HG03571 (cell line): ENCODE results near the gene FTH1.

Experiments used
- ATAC-seq: cut with Tn5 transposase; IDR thresholded peaks from one replicate; pipeline ENCODE4 v1.9.1; 2021; ENCODE audit not compliant: unreplicated experiment

Gene FTH1

GRCh38 chr11:61949169-61950034, 18.0 kb downstream of the FTH1 start:
- ATAC-seq = no peak

GRCh38 chr11:61948505-61948904, 18.9 kb downstream of the FTH1 start:
- ATAC-seq = no peak

GRCh38 chr11:61947486-61948210, 19.8 kb downstream of the FTH1 start:
- ATAC-seq = no peak

GRCh38 chr11:61946894-61947293, 20.5 kb downstream of the FTH1 start:
- ATAC-seq = no peak

- no peak for ATAC-seq
Measured at GRCh38 chr11:61945191-61945590, 22.2 kb downstream of the FTH1 start.

GRCh38 chr11:61940466-61940865, 27.0 kb downstream of the FTH1 start:
- ATAC-seq = no peak

- no peak for ATAC-seq
Measured at GRCh38 chr11:61935861-61936260, 31.6 kb downstream of the FTH1 start.

- ATAC-seq = no peak
Measured at GRCh38 chr11:61930933-61931332, 36.5 kb downstream of the FTH1 start.

- no peak for ATAC-seq
Measured at GRCh38 chr11:61928606-61929005, 38.8 kb downstream of the FTH1 start.

GRCh38 chr11:61927501-61927900, 39.9 kb downstream of the FTH1 start:
- no peak for ATAC-seq

- no peak for ATAC-seq
Measured at GRCh38 chr11:61926235-61926634, 41.2 kb downstream of the FTH1 start.

- no peak for ATAC-seq
Measured at GRCh38 chr11:61925736-61926135, 41.7 kb downstream of the FTH1 start.

- no peak for ATAC-seq
Measured at GRCh38 chr11:61924064-61924455, 43.4 kb downstream of the FTH1 start.

GRCh38 chr11:61923166-61924063, 44.0 kb downstream of the FTH1 start:
- no peak for ATAC-seq

- ATAC-seq = no peak
Measured at GRCh38 chr11:61922539-61922938, 44.9 kb downstream of the FTH1 start.

GRCh38 chr11:61921446-61921845, 46.0 kb downstream of the FTH1 start:
- ATAC-seq = no peak

- no peak for ATAC-seq
Measured at GRCh38 chr11:61919705-61920631, 47.5 kb downstream of the FTH1 start.

GRCh38 chr11:61918938-61919704, 48.3 kb downstream of the FTH1 start:
- no peak for ATAC-seq

GRCh38 chr11:61918251-61918937, 49.0 kb downstream of the FTH1 start:
- no peak for ATAC-seq
